Right ventricle myocardium superior (tissue), 1 donor: ENCODE measurements around the gene ZSCAN21. TPM values are rescaled to one million over a fixed set of nuclear protein-coding genes. Genes with fewer than 3 reads are reported as not detected.

ENCODE experiments used
- ATAC-seq: fragments of 200-7000 bp; cut with Tn5 transposase; one replicate; pipeline ENCODE4 v1.9.1; 2020; ENCODE audit warnings: mild to moderate bottlenecking; ENCODE audit not compliant: poor library complexity
- DNase-seq: peaks from one replicate; pipeline ENCODE4 v3.0.0-alpha.2; 2020
- intact Hi-C: fragments of 100-400 bp; cut with DNase I; formaldehyde crosslinking; loops from one replicate; pipeline ENCODE4 v1.11.2; 2022
- total RNA-seq: library from RNA; stranded (reverse); fragmentation: NEBNext Ultra II Directional; extraction: Animal tissue kit (Norgen Biotek cat#: 25700); gene quantifications from one replicate; pipeline ENCODE4 v1.2.1, GENCODE V29; 2021
- donor health status: DM: no; HTN: yes; CAD: no; lungs with severe emphysema.

ZSCAN21 gene
- total RNA-seq, 1 donor from 2014 or later, result 6.9 TPM

GRCh38 chr7:100091411-100092181, 42.0 kb downstream of the ZSCAN21 start:
- ATAC-seq (no peak), DNase-seq (no peak)
- intact Hi-C loops, result no loop called here

GRCh38 chr7:100093054-100093453, 43.5 kb downstream of the ZSCAN21 start:
- intact Hi-C loops, result no loop called here
- ATAC-seq (no peak), DNase-seq (no peak)

DNA sequence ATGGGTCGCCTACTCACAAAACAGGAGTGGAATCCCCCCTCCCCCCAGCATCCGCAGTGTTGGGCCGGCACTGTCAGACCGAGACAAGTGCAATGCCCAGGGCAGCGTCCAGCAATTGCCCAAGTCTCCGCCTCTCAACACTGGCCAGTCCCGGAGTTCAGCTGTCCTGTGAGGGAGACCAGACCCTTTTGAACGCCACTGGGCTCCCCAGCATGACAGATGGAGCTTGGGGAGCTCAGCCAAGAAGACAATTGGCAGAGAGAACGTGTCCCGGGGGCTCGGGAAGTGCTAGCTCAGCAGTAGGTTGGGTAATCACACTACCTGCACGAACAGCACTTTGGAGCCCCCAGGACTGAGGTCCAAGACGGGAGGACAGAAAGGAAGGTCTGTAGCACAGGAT, 43.9 kb downstream of the ZSCAN21 start:
- ATAC-seq (no peak), DNase-seq (no peak)

DNA sequence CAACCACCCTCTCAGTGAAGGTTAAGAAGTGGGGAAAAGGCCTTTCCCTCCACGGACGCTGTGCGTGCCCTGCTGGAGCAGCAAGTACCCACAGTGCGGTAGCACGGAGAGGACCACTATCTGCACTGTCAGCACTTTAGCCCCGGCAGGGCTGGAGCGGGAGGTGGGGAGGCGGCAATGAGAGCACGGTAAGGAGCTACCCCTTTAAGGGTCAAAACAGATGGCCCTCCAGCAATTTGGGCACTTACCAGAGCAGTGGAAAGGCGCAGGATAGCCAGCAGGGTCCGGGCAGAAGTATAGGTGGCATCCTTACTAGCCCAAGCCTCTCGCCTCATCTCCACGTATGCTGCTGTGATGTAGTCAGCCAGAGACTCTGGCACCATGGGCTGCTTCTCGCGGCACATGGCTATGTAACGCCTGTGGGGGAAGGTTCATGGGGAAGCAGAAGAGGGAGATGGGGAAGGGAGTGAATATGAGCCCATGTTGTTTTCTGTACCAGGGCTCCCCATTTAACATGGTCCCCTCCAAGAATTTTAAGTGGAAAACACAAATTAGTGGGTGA, 44.4 kb downstream of the ZSCAN21 start:
- no peak for DNase-seq
- peak; percentile 4 for ATAC-seq
- intact Hi-C loops, result no loop called here

More for the DNA sequence above, 43.9 kb downstream of the ZSCAN21 start:
- intact Hi-C loops, result no loop called here

DNA sequence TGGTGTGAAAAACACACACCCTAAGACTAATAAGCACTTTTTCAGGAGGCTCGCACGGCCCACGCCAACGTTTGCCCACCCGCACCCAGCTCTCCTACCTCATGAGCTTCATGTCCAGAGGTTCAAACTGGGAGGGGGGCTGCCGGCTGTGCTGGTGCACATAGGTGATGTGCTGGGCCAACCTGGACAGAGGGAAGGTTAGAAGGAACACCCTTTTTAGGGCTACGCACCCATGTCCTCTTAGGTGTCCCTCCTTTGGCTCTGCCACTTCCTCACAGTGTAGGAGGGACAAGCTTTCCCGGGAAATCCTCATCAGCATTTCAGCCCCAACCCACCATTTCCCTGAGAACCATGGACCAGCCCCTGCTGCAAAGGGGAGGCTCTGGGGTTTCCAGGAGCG, 45.7 kb downstream of the ZSCAN21 start:
- no peak for ATAC-seq
- no peak for DNase-seq
- intact Hi-C loops, result no loop called here

- ATAC-seq (no peak), DNase-seq (no peak)
- intact Hi-C loops, result no loop called here
These were observed 46.1 kb downstream of the ZSCAN21 start for GRCh38 chr7:100095704-100096103.

- intact Hi-C loops, result no loop called here
- DNase-seq, result no peak
- ATAC-seq, result no peak
These were observed 49.3 kb downstream of the ZSCAN21 start for GRCh38 chr7:100098913-100099312.

- ATAC-seq (no peak), DNase-seq (no peak)
- intact Hi-C loops, result no loop called here
These were observed 49.9 kb downstream of the ZSCAN21 start for GRCh38 chr7:100099452-100099851.

- intact Hi-C loops, result no loop called here
- peak; percentile 94 for DNase-seq
- ATAC-seq, result peak; percentile 95
These were observed 50.9 kb downstream of the ZSCAN21 start for GRCh38 chr7:100100420-100101015.

DNA sequence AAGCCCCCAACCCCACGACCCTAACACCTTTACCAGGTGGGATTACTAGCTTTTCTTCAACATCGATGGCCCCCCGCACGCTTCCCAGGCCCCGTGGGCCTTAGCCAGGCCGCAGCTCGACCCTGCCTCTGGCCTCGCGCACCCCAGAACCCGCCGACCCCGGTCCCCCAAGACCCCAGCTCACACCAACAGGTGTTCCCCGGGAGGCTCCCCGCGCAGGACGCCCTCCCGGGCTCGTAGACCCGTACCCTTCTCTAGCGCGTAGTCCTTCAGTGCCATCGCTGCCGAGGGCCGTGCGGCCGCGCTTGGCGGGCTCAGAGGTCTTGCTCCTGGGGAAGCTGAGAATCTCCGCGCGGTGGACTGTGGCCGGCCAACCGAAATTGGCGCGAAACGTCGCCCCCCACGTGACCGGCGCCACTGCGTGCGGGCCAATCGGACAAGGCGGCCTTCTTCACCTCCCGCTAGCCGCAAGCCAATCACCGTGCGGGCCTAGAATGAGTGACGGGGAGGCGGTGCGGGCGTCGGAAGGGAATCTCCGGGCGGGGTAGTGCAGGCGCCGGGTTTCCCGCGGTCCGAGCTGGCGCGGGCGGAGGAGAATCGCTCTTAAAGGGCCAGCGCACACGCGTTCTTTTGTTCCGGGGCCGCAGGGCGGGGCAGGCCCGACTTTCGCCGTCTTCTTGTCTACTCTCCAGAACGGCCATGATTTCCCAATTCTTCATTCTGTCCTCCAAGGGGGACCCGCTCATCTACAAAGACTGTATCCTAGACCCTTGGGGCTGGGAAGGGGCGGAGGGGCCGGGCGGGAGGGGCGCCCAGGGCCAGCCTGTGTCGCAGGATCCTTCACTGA, 51.7 kb downstream of the ZSCAN21 start, which contains the start of the genes AP4M1 and MCM7:
AP4M1 (plus strand) TSS at position 628 of the 847 bp plus-strand sequence; CDS start at position 700, 72 bp downstream.
MCM7 (minus strand) TSS at position 382 of the 847 bp plus-strand sequence; CDS start at position 279, 103 bp downstream.
- DNase-seq (peak; percentile 99), ATAC-seq (peak; percentile 96)
- intact Hi-C loops, result no loop called here

DNA sequence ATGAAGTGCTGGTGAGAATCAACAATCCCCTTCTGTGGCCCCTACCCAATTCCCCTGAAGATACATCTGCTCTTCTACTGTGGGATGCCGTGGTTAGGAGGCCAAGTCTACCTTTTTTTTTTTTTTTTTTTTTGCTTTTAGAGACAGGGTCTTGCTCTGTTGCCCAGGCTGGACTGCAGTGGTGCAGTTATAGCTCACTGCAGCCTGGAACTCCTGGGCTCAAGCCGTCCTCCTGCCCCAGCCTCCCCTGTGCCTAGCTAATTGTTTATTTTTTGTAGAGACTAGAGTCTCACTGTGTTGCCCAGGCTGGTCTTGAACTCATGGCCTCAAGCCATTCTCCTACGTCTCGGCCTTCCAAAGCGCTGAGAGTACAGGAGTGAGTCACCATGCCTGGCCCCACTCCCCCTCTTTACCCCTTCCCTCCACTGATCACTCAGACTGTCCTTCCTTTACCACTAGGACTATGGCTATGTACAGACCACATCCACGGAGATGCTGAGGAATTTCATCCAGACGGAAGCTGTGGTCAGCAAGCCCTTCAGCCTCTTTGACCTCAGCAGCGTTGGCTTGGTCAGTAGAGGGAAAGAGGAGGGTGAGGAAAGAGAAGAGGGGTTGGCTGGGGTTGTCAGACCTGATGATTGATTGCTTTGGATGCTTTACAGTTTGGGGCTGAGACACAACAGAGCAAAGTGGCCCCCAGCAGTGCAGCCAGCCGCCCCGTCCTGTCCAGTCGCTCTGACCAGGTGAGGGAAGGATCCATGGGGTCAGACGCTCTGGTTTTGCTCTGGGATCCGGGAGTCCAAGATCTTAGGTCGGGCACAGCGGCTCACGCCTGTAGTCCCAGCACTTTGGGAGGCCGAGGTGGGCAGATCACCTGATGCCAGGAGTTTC, 53.6 kb downstream of the ZSCAN21 start:
- intact Hi-C loops, result no loop called here
- DNase-seq (no peak), ATAC-seq (no peak)

- intact Hi-C loops, result no loop called here
- DNase-seq, result no peak
- ATAC-seq, result no peak
These were observed 56.0 kb downstream of the ZSCAN21 start for GRCh38 chr7:100105534-100105933.

GRCh38 chr7:100106633-100107032, 57.1 kb downstream of the ZSCAN21 start:
- ATAC-seq (no peak), DNase-seq (no peak)
- intact Hi-C loops, result no loop called here

GRCh38 chr7:100107125-100107737, 57.7 kb downstream of the ZSCAN21 start:
- ATAC-seq (no peak), DNase-seq (no peak)
- intact Hi-C loops, result no loop called here

GRCh38 chr7:100107890-100108289, 58.3 kb downstream of the ZSCAN21 start:
- ATAC-seq (no peak), DNase-seq (no peak)
- intact Hi-C loops, result no loop called here

DNA sequence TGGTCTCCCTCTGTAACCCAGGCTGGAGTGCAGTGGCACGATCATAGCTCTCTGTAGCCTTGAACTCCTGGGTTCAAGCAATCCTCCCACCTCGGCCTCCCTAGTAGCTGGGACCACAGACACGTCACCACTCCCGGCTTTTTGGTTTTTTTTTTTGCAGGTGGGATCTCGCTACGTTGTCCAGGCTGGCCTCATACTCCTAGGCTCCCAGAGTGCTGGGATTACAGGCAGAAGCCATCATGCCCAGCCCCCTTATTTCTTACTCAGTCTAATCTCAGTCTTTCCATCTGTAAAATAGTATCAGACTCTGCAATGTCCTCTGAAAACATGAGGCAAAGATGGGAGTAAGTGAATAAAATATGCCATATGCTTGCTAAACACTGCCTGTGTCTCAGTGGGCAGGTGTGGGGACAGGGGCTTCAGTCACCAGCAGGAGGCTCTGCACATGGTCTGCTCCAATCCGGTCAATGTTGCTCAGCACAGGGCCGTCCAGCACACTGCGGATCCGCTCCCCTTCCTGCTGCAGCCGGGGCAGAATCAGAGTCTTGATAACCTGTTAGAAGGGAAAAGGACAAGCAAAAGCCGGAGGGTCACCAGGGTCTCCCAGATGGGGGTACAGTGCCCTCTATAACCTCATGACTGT, 60.1 kb downstream of the ZSCAN21 start:
- ATAC-seq, result no peak
- DNase-seq, result no peak
- intact Hi-C loops, result no loop called here

DNA sequence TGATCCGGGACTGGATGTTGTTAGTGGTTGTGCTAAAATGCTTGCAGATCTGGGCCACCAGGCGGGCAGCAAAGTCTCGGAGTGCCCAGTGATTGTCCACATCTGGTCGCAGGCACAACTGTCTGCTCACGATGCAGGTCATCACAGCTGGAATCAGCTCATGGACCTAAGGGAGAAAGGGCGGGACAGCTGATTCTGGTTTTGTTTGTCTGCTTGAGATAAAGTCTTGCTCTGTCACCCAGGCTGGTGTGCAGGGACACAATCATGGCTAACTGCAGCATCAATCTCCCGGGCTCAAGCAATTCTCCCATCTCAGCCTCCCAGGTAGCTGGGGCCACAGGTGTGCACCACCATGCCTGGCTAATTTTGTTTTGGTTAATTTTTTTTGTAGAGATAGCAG, 61.6 kb downstream of the ZSCAN21 start:
- ATAC-seq (no peak), DNase-seq (no peak)
- intact Hi-C loops, result no loop called here
